HG03103 (cell line): ENCODE results near the gene ALDH3A1.
"Not testable (repeated sequence)": the region's sequence is repeated elsewhere in the genome, so short reads cannot be mapped to it uniquely, and the experiment has no call there.

Experiments
- ATAC-seq: cut with Tn5 transposase; IDR thresholded peaks from one replicate; pipeline ENCODE4 v1.9.1; 2021; ENCODE audit warnings: low read depth; ENCODE audit not compliant: unreplicated experiment

The ALDH3A1 gene

DNA sequence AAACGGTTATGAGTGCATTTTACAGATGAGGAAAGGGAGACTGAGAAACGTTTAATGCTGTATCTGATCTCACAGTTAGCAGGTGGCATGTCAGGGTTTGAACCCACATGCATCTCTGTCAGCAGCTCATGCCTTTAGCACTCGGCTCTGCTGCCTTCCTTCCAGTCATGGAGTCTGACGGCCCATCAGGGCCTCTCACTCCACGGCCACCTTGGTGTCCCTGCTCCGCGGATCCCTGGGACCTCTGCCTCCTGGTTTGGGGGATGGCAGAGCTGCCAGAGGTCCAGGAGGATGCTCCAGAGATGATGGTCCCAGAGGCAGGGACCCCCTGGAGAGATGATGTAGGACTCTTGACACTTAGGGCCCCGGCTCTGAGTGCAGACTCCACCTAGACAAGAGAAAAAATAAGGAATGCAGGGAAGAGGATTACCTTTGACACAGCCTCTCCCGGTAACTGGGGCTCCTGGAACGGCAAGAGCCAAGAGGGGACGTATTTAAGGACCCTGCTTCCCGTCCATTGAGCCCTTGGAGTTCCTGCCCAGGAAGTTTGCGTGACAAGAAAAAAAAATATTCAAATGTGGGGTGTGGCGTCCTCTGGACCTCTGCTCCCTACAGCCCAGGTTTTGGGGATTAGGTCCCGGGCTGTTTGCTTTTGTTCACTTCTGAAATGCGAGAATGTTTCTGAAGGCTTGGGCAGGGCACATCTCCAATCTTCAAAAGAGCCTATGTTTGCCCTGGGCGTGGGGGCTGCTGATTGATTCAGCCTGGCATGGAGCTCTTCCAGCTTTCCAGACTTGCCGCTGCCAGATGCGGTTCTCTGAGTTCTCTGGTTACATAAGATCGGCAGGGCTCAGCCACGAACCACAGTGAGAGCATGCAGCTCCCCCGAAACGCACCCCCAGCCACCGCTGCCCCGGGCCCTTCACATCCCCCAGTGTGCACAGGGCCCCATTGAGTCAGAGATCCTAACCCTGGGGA, at the start of gene ALDH3A1:
ALDH3A1 (minus strand) TSS at position 470 of the 978 bp plus-strand sequence. CDS start 3,169 bp downstream, outside the sequence.
- ATAC-seq: no peak

GRCh38 chr17:19796457-19796856, 48.4 kb upstream of the ALDH3A1 start:
- no peak for ATAC-seq

DNA sequence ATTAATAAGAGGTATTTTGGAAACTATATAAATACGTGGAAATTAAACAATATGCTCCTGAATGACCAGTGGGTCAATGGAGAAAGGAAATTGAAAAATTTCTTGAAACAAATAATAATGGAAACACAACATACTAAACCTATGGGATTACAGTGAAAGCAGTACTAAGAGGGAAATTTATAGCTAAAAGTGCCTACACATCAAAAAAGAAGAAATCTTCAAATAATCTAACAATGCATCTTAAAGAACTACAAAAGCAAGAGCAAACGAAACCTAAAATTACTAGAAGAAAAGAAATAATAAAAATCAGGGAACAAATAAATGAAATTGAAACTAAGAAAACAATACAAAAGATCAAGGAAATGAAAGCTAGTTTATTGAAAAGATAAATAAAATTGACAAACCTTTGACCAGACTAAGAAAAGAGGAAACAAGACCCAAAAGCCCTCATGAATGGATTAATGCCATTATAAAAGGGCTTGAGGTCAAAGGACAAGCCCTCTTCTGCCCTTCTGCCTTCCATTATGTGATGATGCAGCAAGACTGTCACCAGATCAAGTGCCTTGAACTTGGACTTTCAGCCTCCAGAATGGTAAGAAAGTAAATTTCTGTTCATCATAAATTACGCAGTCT, 43.9 kb upstream of the ALDH3A1 start:
- no peak for ATAC-seq

DNA sequence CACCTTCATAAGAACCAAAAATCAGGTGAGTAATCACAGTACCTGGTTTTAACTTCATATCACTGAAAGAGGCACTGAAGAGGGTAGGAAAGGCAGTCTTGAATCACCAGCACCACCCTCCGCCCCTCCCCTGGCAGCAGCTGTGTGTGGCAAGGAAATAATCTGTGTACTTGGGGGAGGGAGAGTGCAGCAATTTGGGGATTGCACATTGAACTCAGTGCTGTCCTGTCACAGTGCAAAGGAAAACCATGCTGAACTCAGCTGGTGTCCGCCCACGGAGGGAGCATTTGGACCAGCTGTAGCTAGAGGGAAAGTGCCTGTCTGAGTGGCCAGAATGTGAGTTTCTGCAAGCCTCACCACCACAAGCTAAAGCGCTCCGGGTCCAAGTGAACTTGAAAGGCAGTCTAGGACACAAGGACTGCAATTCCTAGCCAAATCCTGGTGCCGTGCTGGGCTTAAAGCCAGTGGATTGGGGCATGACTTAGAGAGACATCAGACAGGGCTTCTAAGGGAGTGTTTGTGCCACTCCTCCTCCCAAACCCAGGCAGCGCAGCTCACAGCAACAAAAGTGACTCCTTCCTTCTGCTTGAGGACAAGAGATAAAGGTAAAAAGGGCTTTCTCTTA, 39.7 kb upstream of the ALDH3A1 start:
- no peak for ATAC-seq

- no peak for ATAC-seq
These were observed 37.8 kb upstream of the ALDH3A1 start for GRCh38 chr17:19785854-19786253.

GRCh38 chr17:19781488-19782458, 33.7 kb upstream of the ALDH3A1 start:
- no peak for ATAC-seq

GRCh38 chr17:19780846-19781245, 32.7 kb upstream of the ALDH3A1 start:
- ATAC-seq: no peak

- no peak for ATAC-seq
These were observed 25.4 kb upstream of the ALDH3A1 start for GRCh38 chr17:19773534-19773933.

DNA sequence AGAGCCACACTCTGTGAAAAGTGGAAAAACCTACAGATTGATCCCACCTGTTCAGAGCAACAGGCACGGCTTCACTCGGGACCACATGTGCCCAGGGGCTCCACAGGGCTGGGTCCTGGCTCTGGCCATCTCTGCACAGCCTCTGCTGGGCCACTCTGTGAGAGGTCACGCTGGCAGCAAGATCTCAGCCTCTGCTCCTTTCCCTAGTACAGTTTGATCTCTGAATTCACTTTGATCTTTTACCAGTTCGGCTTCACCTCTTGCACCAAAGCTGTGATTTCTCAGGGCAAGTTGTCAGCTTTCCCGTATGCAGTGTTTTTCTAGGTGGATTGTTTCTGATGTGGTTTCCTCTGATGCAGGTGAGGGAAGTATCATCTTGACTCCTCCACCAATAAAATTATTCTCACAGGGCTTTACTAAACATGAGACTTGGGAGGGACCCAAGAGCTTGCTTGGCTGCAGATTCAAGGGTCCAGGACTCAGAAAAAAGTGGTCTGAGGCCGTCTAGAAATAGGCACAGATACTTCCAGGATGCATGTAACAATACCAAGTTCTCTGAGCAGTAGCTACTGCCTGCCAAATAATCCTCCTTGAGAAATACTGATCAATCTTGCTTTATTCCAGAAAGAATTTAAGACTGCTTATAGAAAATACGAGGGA, 24.0 kb upstream of the ALDH3A1 start:
- ATAC-seq: no peak

- ATAC-seq: no peak
These were observed 23.1 kb upstream of the ALDH3A1 start for GRCh38 chr17:19770985-19771735.

DNA sequence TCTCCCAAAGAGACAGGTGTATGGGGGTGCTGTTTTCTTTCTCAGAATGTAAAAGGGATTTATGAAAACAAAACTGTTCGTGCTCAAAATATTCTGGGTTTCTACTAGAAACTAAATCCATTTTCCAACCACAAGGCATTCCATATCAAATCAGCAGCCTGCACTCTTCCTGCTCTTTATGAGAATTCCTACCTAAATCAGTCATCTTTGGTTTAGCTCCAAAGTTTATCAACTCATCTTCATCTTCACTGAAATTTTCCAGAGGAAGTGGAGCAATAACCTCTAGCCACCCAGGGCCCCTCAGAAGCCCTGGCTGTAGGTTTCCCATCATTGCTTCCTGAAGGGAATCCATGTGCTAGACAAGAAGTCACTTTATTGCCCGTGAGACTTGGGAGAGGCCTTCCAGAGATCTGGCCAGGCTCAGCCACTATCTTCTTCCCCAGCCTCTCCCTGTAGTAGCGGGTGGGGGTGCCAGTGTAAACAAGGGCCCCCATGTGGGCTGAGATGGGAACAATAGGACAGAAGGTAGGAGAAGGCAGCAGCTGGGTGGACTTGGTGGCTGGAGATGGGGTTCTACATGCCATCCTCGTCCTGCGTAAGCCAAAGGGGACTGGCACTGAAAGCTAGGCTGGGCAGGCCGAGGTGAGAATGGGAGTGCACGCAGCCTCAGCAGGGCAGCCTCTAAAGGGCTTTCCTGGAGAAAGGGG, 22.0 kb upstream of the ALDH3A1 start:
- ATAC-seq: no peak

GRCh38 chr17:19768046-19768782, 20.1 kb upstream of the ALDH3A1 start:
- ATAC-seq: no peak

DNA sequence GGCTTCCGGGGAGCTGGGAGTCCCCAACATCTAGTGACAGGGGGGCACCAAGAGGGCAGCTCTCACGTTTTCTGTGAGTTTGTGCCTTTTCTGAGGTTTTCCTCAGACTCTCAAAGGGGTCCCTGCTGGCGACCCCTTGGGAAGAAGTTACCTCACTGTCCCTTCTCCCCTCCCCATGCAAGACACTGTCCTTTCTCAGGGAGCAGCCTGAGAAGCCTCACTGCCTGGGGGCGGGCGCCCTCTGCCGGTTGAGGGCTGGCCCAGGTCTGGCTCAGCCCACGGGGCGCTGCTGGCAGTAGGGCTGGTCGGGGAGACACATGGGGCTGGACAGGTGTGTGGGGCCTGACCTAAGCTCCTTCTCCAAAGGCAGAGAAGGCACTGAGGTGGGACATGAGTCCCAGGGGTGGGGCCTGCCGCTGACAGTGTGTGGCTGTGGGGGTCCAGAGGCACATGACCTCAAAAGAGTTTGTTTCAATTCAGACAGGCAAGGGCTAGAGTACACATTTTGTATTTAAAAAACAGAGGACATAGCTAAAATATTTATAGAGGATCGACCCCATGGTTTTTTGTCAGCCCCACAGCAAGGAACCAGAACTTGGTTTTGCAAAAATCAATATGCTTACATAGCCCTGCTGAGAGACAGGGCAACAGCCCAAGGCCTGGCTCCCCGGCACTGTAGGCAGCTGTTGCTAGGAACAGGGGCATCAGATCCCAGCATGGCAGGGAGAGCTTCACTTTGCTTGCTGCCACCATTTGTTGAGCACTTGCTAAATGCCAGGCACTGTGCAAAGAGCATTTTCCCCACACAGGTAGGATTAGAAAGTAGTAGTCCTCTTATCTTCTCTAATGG, 18.5 kb upstream of the ALDH3A1 start:
- no peak for ATAC-seq

DNA sequence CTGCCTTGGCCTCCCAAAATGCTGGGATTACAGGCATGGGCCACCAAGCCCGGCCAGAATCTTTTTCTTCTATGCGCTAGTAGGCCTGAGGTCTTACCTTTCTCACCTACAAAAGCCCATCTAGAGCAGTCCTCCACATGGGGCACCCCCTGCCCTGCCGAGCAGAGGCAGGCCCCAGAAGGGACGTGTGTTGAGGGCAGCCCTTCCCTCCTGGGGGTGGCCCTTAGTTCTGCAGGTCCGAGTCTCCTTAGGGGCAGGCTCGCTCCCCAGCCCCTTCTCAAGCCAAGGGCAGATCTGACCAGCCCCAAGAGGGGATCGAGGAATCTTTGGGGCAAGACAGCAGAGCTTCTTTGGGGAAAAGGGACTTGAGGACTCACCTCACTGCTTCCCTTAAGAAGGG, 17.9 kb upstream of the ALDH3A1 start:
- no peak for ATAC-seq

DNA sequence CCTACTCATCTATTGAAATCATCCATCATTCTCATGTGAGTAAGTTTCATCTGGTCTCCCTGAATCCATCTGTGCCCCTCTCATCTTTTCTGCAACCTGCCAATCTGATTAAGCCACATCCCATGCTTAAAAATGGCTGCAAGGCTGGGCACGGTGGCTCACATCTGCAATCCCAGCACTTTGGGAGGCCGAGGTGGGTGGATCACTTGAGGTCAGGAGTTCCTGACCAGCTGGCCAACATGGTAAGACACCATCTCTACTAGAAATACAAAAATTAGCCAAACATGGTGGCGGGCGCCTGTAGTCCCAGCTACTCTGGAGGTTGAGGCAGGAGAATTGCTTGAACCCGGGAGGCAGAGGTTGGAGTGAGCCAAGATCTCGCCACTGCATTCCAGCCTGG, 15.9 kb upstream of the ALDH3A1 start:
- ATAC-seq: not testable (repeated sequence)

DNA sequence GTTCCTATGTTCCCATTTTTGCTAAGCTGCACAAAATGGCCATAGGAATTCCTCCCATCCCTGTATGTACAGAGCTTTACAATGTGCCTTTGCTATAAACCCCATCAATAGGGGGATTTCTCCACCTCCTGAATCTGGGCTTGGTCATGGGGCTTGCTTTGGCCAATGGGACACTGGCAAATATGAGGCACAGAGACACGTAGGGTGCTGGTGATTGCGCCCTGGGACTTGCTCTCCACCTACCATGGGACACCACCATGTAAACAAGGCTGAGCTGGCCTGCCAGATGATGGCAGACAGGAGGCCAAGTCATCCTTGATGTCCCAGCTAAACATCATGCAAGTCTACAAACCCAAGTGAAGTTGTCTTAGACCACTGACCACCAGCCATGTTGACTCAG, 15.3 kb upstream of the ALDH3A1 start:
- no peak for ATAC-seq

DNA sequence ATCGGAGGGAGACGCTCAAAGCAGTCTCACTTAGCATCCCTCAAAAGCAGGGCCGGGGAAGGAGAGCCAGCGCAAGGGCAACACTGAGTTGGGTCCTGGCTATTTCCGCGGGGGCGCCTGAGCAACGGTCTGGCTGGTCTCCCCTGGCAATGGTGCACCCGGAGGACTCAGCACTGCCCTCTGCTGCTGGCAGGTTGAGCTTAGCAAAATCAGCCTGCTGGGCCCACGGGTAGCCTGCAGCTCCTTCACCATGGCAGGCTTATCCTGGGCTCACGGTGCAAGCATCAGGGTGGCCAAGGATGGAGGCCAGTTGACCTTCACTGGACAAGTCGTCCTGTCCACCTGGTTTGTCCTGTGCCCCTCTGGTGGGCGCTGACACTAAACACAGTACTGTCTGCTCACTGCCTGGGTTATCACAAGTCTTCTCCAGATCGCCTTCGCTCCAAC, 14.4 kb upstream of the ALDH3A1 start:
- no peak for ATAC-seq
